Nephron (organoid): ENCODE measurements around the gene ZNF649.
"Not testable (repeated sequence)": the region's sequence is repeated elsewhere in the genome, so short reads cannot be mapped to it uniquely, and the experiment has no call there.

ENCODE experiments used
- H3K27ac Mint-ChIP-seq, 3 experiments: 2 replicates each; pipeline ENCODE4 v1.8.0; 2020; ENCODE audit warnings: mixed read lengths in 3 of 3, mild to moderate bottlenecking in 2 of 3, moderate library complexity in 1 of 3
- H3K27me3 Mint-ChIP-seq: 2 replicates; pipeline ENCODE4 v1.8.0; 2021; ENCODE audit warnings: low read depth, mild to moderate bottlenecking, moderate library complexity, mixed read lengths
- H3K36me3 Mint-ChIP-seq: 2 replicates; pipeline ENCODE4 v1.8.0; 2020; ENCODE audit warnings: low read depth, mixed read lengths
- H3K4me1 Mint-ChIP-seq: 2 replicates; pipeline ENCODE4 v1.8.0; 2020; ENCODE audit warnings: mixed read lengths
- H3K4me3 Mint-ChIP-seq, 3 experiments: 2 replicates each; pipeline ENCODE4 v1.8.0; 2020; ENCODE audit warnings: mild to moderate bottlenecking in 3 of 3, mixed read lengths in 3 of 3, moderate library complexity in 2 of 3
- H3K9me3 Mint-ChIP-seq: 2 replicates; pipeline ENCODE4 v1.8.0; 2020; ENCODE audit warnings: mixed read lengths
- CTCF ChIP-seq, 3 experiments: fragments of 200-600 bp; sonication (generic); IDR thresholded peaks; one replicate each; pipeline ENCODE4 v1.5.0; 2021; ENCODE audit warnings: antibody characterized with exemption in 3 of 3; ENCODE audit not compliant: unreplicated experiment in 3 of 3

ZNF649 gene

GRCh38 chr19:51919606-51920005, 14.8 kb upstream of the ZNF649 start:
- no peak overlapping the region for H3K4me3 Mint-ChIP-seq
- H3K4me1 Mint-ChIP-seq: no peaks in the 10 kb centered on the region
- H3K27ac Mint-ChIP-seq: no peak overlapping the region
- TF ChIP-seq CTCF (IDR thresholded peaks at IDR 0.05; ENCODE audit: unreplicated experiment in 3 of 3): no peak
- peaks cover 69% of the 10 kb centered on the region for H3K9me3 Mint-ChIP-seq
- H3K27me3 Mint-ChIP-seq: no peaks in the 10 kb centered on the region
- no peaks in the 10 kb centered on the region for H3K36me3 Mint-ChIP-seq

GRCh38 chr19:51916167-51916566, 11.3 kb upstream of the ZNF649 start:
- no peak for TF ChIP-seq CTCF (IDR thresholded peaks at IDR 0.05; ENCODE audit: unreplicated experiment in 3 of 3)
- peaks cover 61% of the 10 kb centered on the region for H3K9me3 Mint-ChIP-seq
- H3K27ac Mint-ChIP-seq: no peak overlapping the region
- H3K4me3 Mint-ChIP-seq: no peak overlapping the region
- H3K36me3 Mint-ChIP-seq: no peaks in the 10 kb centered on the region
- H3K4me1 Mint-ChIP-seq: no peaks in the 10 kb centered on the region
- H3K27me3 Mint-ChIP-seq: no peaks in the 10 kb centered on the region

DNA sequence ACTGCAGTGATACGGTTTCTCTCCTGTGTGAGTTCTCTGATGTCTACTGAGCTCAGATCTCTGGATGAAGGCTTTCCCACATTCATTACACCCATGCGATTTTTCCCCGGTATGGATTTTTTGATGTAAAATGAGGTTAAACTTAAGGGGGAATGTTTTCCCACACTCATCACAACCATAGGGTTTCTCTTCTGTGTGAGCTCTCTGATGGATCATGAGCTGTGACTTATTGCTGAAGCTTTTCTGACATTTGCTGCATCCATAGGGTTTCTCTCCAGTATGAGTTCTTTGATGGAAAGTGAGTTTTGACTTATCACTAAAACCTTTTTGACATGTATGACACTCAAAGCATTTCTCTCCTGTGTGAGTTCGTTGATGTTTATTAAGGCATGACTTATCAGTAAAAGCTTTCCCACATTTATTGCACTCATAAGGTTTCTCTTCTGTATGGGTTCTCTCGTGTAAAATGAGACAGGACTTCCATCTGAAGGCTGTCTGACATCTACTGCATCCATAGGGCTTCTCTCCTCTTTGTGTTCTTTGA, 10.6 kb upstream of the ZNF649 start:
- no peak for TF ChIP-seq CTCF (IDR thresholded peaks at IDR 0.05; ENCODE audit: unreplicated experiment in 3 of 3)
- no peak overlapping the region for H3K4me3 Mint-ChIP-seq
- H3K27me3 Mint-ChIP-seq: no peaks in the 10 kb centered on the region
- no peaks in the 10 kb centered on the region for H3K4me1 Mint-ChIP-seq
- H3K36me3 Mint-ChIP-seq: no peaks in the 10 kb centered on the region
- H3K9me3 Mint-ChIP-seq: peaks cover 58% of the 10 kb centered on the region
- H3K27ac Mint-ChIP-seq: no peak overlapping the region

DNA sequence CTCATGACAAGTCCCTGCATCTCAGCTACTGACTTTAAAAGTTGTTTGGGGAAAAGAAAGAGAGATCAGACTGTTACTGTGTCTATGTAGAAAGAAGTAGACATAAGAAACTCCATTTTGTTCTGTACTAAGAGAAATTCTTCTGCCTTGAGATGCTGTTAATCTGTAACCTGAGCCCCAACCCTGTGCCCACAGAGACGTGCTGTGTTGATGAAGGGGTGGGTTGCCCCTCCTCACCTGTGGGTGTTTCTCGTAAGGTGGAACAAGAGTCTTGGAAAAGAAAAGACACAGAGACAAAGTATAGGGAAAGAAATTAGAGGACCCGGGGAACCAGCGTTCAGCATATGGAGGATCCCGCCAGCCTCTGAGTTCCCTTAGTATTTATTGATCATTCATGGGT, 3.2 kb upstream of the ZNF649 start:
- peaks cover 23% of the 10 kb centered on the region for H3K27me3 Mint-ChIP-seq
- not testable (repeated sequence) for H3K4me3 Mint-ChIP-seq, H3K27ac Mint-ChIP-seq
- H3K4me1 Mint-ChIP-seq: peaks cover 16% of the 10 kb centered on the region
- H3K9me3 Mint-ChIP-seq: peaks cover 58% of the 10 kb centered on the region
- peaks cover 24% of the 10 kb centered on the region for H3K36me3 Mint-ChIP-seq

- H3K4me3 Mint-ChIP-seq: peak overlapping the region; percentile 52 to 70 (median 66)
- peaks cover 23% of the 10 kb centered on the region for H3K27me3 Mint-ChIP-seq
- H3K4me1 Mint-ChIP-seq: peaks cover 16% of the 10 kb centered on the region
- H3K9me3 Mint-ChIP-seq: peaks cover 65% of the 10 kb centered on the region
- peaks cover 42% of the 10 kb centered on the region for H3K36me3 Mint-ChIP-seq
- not testable (repeated sequence) for H3K27ac Mint-ChIP-seq
Measured at GRCh38 chr19:51906108-51906507, 1.3 kb upstream of the ZNF649 start.

GRCh38 chr19:51905639-51906038, 822 bp upstream of the ZNF649 start:
- not testable (repeated sequence) for H3K27ac Mint-ChIP-seq
- H3K9me3 Mint-ChIP-seq: peaks cover 68% of the 10 kb centered on the region
- H3K36me3 Mint-ChIP-seq: peaks cover 47% of the 10 kb centered on the region

DNA sequence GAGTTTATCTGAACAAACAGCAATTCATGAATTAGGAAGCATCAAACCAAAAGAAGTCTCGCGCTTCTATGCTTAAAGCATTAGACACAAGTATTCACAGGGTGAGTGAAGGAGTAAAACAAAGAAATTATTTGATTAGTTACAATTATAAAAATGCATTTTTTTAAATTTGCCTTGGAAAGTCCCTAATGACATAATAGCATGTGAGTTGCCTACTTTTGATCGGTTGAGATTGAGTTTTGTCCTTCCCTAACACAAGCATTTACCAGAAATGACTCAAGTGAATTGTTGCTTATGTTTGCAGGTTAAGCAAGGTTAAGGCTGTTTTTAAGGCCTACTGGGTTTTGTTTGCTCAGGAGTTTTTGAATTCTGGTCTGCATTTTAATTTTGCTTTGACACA, 389 bp upstream of the ZNF649 start:
- Mint-ChIP-seq H3K27ac (peak overlapping the region; percentile 90 to 97 (median 96)), H3K27me3 (peaks cover 23% of the 10 kb centered on the region), H3K36me3 (peaks cover 51% of the 10 kb centered on the region), H3K9me3 (peaks cover 69% of the 10 kb centered on the region), H3K4me3 (peak overlapping the region; percentile 98 to 100 (median 98)), H3K4me1 (peaks cover 16% of the 10 kb centered on the region)
- no peak for TF ChIP-seq CTCF (IDR thresholded peaks at IDR 0.05; ENCODE audit: unreplicated experiment in 3 of 3)

More at GRCh38 chr19:51905639-51906038, 822 bp upstream of the ZNF649 start:
- peak overlapping the region; percentile 12 to 60 (median 24) for H3K4me3 Mint-ChIP-seq
- peaks cover 23% of the 10 kb centered on the region for H3K27me3 Mint-ChIP-seq
- H3K4me1 Mint-ChIP-seq: peaks cover 16% of the 10 kb centered on the region
